Activated naive CD8-positive, alpha-beta T cell (primary cell): ENCODE measurements around the gene DCHS1.

Source experiments
- H3K27ac Mint-ChIP-seq: one replicate; pipeline ENCODE4 v1.8.0; 2021; ENCODE audit warnings: mixed read lengths
- H3K27me3 Mint-ChIP-seq: one replicate; pipeline ENCODE4 v1.8.0; 2021; ENCODE audit warnings: mixed read lengths
- H3K36me3 Mint-ChIP-seq: one replicate; pipeline ENCODE4 v1.8.0; 2021; ENCODE audit warnings: mixed read lengths
- H3K4me1 Mint-ChIP-seq: one replicate; pipeline ENCODE4 v1.8.0; 2021; ENCODE audit warnings: low read depth, mixed read lengths
- H3K4me3 Mint-ChIP-seq: one replicate; pipeline ENCODE4 v1.8.0; 2021; ENCODE audit warnings: mild to moderate bottlenecking, mixed read lengths
- H3K9me3 Mint-ChIP-seq: one replicate; pipeline ENCODE4 v1.8.0; 2021; ENCODE audit warnings: low read depth, mixed read lengths

DCHS1 gene

DNA sequence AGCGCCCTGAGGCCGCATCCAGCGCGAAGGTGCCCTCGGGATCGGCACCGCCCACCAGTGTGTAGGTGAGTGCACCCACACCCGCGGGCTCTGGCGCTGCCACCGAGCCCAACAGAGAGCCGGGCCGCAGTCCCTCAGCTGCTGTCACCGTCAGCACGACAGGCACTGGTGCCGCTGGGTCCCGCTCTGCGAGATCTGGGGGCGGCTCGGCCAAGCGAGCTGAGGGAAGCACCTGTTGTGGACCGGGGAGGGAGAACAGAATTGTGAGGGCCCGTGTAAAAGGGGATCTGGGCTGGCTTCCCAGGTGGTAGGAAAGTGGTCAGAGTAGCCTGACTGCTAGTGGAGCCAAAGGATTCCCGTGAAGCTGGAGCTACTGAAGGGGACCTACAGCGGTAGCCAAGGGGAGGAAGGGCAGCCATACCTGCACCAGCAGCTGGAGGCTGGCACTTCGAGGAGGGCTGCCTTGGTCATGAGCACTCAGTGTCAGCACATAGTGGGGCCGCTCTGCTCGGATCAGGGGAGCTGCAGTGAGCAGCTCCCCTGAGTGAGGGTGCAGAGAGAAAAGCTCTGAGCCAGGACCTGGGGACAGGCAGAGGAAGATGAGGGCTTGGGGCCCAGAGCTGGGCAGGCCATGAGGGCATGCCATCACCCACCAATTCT is 24.8 kb downstream of the DCHS1 start:
- Mint-ChIP-seq H3K36me3 (no peaks in the 10 kb centered on the region), H3K9me3 (no peaks in the 10 kb centered on the region), H3K27ac (no peak overlapping the region), H3K4me1 (peaks cover 12% of the 10 kb centered on the region), H3K4me3 (no peak overlapping the region), H3K27me3 (no peaks in the 10 kb centered on the region)

- no peaks in the 10 kb centered on the region for H3K9me3 Mint-ChIP-seq
- no peak overlapping the region for H3K27ac Mint-ChIP-seq
- no peak overlapping the region for H3K4me3 Mint-ChIP-seq
- H3K36me3 Mint-ChIP-seq, result no peaks in the 10 kb centered on the region
- no peaks in the 10 kb centered on the region for H3K27me3 Mint-ChIP-seq
- peaks cover 12% of the 10 kb centered on the region for H3K4me1 Mint-ChIP-seq
These were observed 25.5 kb downstream of the DCHS1 start for GRCh38 chr11:6629892-6630631.

DNA sequence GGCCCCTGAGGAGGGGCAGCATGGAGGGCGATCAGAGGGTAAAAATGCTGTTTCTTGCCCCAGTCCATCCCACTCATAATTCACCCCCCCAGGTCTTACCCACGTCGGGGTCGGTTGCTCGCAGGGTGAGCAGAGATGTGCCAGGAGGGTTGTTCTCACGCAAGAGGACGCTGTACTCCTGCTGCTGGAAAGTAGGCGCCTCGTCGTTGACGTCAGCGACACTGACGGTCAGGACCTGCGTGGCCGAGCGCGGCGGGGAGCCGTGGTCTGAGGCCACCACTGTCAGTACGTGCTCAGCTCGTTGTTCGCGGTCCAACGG is 26.1 kb downstream of the DCHS1 start:
- Mint-ChIP-seq H3K4me1 (peaks cover 12% of the 10 kb centered on the region), H3K27ac (no peak overlapping the region), H3K36me3 (no peaks in the 10 kb centered on the region), H3K9me3 (no peaks in the 10 kb centered on the region), H3K27me3 (no peaks in the 10 kb centered on the region), H3K4me3 (no peak overlapping the region)

DNA sequence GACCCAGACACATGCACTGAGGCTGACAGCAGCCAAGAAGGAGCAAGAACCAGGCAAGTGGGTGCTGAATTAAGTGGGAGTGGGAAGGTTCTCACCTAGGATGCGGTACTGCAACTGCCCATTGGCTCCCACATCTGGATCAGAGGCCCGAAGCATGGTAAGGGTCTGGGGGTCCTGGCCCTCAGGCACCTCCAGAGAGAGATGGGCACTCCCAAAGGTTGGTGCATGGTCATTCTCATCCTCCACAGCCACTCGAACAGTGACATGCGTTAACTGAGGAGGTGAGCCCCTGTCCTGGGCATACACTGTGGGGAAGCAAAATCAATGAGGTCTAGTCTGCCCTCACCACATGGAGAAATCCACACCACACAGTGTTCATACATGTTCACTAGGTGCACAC is 27.1 kb downstream of the DCHS1 start:
- Mint-ChIP-seq H3K36me3 (no peaks in the 10 kb centered on the region), H3K4me3 (no peak overlapping the region), H3K27me3 (no peaks in the 10 kb centered on the region), H3K27ac (no peak overlapping the region), H3K4me1 (peaks cover 12% of the 10 kb centered on the region), H3K9me3 (no peaks in the 10 kb centered on the region)

GRCh38 chr11:6627762-6628241 is 27.8 kb downstream of the DCHS1 start:
- Mint-ChIP-seq H3K9me3 (no peaks in the 10 kb centered on the region), H3K27me3 (no peaks in the 10 kb centered on the region), H3K4me1 (peaks cover 12% of the 10 kb centered on the region), H3K27ac (peak overlapping the region; percentile 61), H3K4me3 (no peak overlapping the region), H3K36me3 (no peaks in the 10 kb centered on the region)

DNA sequence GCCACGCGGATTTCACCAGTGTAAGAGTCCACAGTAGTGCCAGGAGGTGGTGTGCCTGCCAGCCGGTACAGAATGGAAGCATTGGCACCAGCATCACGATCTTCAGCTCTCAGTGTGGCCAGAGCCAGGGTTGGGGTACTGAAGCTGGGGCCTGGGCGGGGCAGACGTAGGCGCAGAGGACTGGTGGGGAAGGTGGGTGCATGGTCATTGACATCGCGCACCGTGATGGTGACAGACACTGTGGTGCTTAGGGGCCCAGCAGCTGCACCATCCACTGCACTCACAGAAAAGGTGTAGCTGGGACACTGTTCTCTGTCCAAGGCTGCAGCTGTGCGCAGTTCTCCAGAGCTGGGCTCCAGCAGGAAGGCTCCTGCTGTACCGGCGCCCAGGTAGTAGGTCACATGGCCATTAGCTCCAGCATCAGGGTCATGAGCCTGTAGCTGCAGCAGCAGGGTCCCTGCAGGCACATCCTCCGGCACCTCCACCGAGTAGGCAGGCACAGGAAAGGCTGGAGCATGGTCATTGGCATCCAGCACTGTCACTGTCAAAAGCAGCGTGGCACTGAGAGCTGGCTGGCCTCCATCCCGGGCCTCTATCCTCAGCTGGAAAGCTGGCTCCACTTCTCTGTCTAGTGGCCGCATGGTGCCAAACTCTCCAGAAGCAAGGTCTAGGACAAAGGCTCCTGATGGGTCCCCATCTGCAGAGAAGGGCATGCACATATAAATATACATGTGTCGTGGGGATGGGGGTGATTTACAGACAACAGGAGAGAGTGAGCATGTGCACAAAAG is 28.4 kb downstream of the DCHS1 start:
- Mint-ChIP-seq H3K4me3 (no peak overlapping the region), H3K27ac (peak overlapping the region; percentile 61), H3K36me3 (no peaks in the 10 kb centered on the region), H3K27me3 (no peaks in the 10 kb centered on the region), H3K4me1 (peaks cover 12% of the 10 kb centered on the region), H3K9me3 (no peaks in the 10 kb centered on the region)

- H3K27me3 Mint-ChIP-seq, result no peaks in the 10 kb centered on the region
- H3K27ac Mint-ChIP-seq, result no peak overlapping the region
- H3K4me1 Mint-ChIP-seq, result peaks cover 12% of the 10 kb centered on the region
- H3K9me3 Mint-ChIP-seq, result no peaks in the 10 kb centered on the region
- H3K4me3 Mint-ChIP-seq, result no peak overlapping the region
- H3K36me3 Mint-ChIP-seq, result no peaks in the 10 kb centered on the region
These were observed 29.7 kb downstream of the DCHS1 start for GRCh38 chr11:6625832-6626420.

DNA sequence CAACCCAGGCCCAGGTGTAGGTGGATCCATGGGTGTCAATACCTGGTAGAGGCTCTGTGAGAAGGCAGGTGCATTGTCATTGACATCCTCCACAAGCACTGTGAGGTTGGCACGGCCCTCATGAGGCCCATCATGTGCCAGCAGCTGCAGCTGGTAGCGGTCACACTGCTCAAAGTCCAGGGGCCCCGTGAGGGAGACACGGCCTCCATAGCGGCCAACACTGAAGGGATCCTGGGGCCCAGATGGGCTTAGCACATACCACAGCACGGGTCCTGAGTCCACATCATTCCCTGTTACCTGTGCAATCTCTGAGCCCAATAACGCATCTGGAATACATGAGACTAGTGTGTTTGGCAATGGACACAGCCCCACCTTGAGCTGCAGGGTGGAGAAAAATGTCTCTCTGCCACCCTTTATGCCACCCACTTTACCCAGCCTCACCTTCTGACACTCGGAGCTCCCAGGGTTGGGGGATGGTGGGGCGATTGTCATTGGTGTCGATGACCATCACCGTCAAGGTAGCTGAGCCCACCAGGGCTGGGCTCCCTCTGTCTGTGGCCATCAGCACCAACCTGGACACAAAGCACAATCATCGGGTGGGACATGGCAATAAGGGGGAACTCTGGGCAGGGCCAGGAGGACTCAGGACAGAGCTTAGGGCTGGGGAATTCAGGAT is 30.3 kb downstream of the DCHS1 start:
- no peaks in the 10 kb centered on the region for H3K9me3 Mint-ChIP-seq
- H3K36me3 Mint-ChIP-seq, result no peaks in the 10 kb centered on the region
- H3K27ac Mint-ChIP-seq, result no peak overlapping the region
- peaks cover 12% of the 10 kb centered on the region for H3K4me1 Mint-ChIP-seq
- no peaks in the 10 kb centered on the region for H3K27me3 Mint-ChIP-seq
- no peak overlapping the region for H3K4me3 Mint-ChIP-seq

DNA sequence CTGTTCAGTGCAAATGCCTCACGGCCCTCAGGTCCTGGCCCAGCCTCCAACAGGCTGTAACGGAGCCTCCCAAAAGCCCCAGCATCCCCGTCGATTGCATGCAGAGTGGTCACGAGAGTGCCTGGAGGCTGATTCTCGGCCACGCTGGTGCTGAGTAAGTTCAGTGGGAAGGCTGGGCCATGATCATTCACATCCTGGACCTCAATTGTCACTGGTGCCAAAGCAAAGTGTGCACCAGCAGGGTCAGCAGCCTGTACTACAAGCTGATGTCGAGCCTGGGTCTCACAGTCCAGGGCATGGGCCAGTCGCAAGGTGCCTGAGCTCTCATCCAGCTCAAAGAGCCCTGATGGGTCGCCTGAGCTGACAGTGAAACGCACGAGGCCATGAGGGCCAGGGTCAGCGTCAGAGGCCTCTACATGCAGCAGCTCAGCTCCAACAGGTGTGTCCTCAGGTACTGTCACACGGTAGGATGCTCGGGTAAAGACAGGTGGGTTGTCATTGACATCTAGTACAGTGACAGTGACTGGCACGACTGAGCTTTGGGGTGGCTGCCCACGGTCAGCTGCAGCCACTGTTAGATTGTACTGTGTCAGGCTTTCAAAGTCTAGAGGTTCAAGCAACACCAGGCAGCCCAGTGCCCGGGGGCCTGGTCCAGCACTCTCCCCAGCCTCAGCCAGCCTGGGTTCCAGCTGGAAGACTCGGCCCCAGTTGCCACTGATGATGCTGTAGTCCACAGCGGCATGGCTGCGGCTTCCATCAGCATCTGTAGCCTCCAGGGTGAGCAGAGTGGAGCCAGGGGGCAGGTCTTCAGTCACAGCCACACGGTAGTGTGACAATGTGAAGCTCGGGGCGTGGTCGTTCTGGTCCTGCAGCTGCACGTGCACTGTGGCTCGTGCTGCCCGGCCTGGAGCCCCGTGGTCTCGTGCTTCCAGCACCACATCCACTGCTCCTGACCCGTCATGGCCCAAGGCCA is 31.9 kb downstream of the DCHS1 start:
- Mint-ChIP-seq H3K4me3 (no peak overlapping the region), H3K27ac (no peak overlapping the region), H3K9me3 (no peaks in the 10 kb centered on the region), H3K27me3 (no peaks in the 10 kb centered on the region), H3K4me1 (peaks cover 12% of the 10 kb centered on the region), H3K36me3 (no peaks in the 10 kb centered on the region)

GRCh38 chr11:6622261-6623171 is 33.1 kb downstream of the DCHS1 start:
- H3K27ac Mint-ChIP-seq, result no peak overlapping the region

DNA sequence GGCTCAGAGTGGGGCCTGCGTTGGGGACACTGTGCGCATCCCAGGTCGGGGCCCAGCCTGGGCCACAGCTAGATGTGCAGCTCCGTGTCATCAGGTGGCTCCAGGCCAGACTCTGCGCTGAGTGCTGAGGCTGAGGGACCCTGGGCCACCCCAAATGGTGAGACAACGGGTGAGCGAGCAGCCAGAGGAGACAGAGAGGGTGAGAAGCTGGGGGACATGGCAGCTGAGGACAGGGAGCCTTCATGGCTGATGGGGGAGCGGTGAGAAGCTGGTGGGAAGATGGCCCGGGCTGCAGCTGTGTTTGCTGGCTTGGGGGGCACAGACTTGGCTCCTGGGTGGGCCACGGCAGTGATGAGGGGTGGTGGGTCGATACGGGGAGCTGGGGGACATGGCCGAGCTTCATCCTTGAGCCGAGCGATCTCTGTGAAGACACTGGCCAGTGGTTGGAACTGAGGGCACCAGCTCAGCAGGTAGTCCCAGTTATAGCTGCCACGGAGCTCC is 33.8 kb downstream of the DCHS1 start:
- Mint-ChIP-seq H3K9me3 (no peaks in the 10 kb centered on the region), H3K4me3 (no peak overlapping the region), H3K4me1 (peaks cover under 1% of the 10 kb centered on the region), H3K27ac (no peak overlapping the region), H3K36me3 (no peaks in the 10 kb centered on the region), H3K27me3 (no peaks in the 10 kb centered on the region)

More at GRCh38 chr11:6622261-6623171, 33.1 kb downstream of the DCHS1 start:
- no peaks in the 10 kb centered on the region for H3K36me3 Mint-ChIP-seq
- H3K4me1 Mint-ChIP-seq, result peaks cover 4% of the 10 kb centered on the region
- H3K4me3 Mint-ChIP-seq, result no peak overlapping the region
- no peaks in the 10 kb centered on the region for H3K27me3 Mint-ChIP-seq
- H3K9me3 Mint-ChIP-seq, result no peaks in the 10 kb centered on the region

- H3K27me3 Mint-ChIP-seq, result no peaks in the 10 kb centered on the region
- H3K27ac Mint-ChIP-seq, result no peak overlapping the region
- H3K9me3 Mint-ChIP-seq, result no peaks in the 10 kb centered on the region
- H3K4me1 Mint-ChIP-seq, result peaks cover 8% of the 10 kb centered on the region
- no peak overlapping the region for H3K4me3 Mint-ChIP-seq
- H3K36me3 Mint-ChIP-seq, result no peaks in the 10 kb centered on the region
These were observed 35.0 kb downstream of the DCHS1 start for GRCh38 chr11:6620636-6621035.
